GM18861 (cell line): Measurements from ENCODE around the gene LMX1B.
"Not testable (repeated sequence)": the region's sequence is repeated elsewhere in the genome, so short reads cannot be mapped to it uniquely, and the experiment has no call there.

Experiments used
- ATAC-seq: cut with Tn5 transposase; IDR thresholded peaks from one replicate; pipeline ENCODE4 v1.9.1; 2021; ENCODE audit not compliant: unreplicated experiment

Gene LMX1B

GRCh38 chr9:126613651-126614050 is at the start of gene LMX1B:
LMX1B (plus strand) TSS chr9:126613928; CDS start chr9:126614450, 522 bp downstream.
- no peak for ATAC-seq

- no peak for ATAC-seq
These were observed 49.6 kb upstream of the LMX1B start for GRCh38 chr9:126564128-126564527.

- ATAC-seq: no peak
These were observed 49.0 kb upstream of the LMX1B start for GRCh38 chr9:126564716-126565115.

- no peak for ATAC-seq
These were observed 48.2 kb upstream of the LMX1B start for GRCh38 chr9:126565336-126566128.

GRCh38 chr9:126569036-126569435 is 44.7 kb upstream of the LMX1B start:
- ATAC-seq: no peak

GRCh38 chr9:126578029-126578428 is 35.7 kb upstream of the LMX1B start:
- no peak for ATAC-seq

GRCh38 chr9:126580319-126580718 is 33.4 kb upstream of the LMX1B start:
- ATAC-seq: not testable (repeated sequence)

- ATAC-seq: no peak
These were observed 31.8 kb upstream of the LMX1B start for GRCh38 chr9:126581893-126582292.

- ATAC-seq: no peak
These were observed 31.3 kb upstream of the LMX1B start for GRCh38 chr9:126582427-126582826.

GRCh38 chr9:126583144-126583760 is 30.5 kb upstream of the LMX1B start:
- no peak for ATAC-seq

GRCh38 chr9:126584611-126585010 is 29.1 kb upstream of the LMX1B start:
- ATAC-seq: no peak

- ATAC-seq: no peak
These were observed 27.5 kb upstream of the LMX1B start for GRCh38 chr9:126586236-126586635.

GRCh38 chr9:126587187-126588185 is 26.2 kb upstream of the LMX1B start:
- no peak for ATAC-seq

- ATAC-seq: no peak
These were observed 25.1 kb upstream of the LMX1B start for GRCh38 chr9:126588491-126589168.

GRCh38 chr9:126589349-126589748 is 24.4 kb upstream of the LMX1B start:
- ATAC-seq: no peak

GRCh38 chr9:126591083-126591482 is 22.6 kb upstream of the LMX1B start:
- no peak for ATAC-seq

- ATAC-seq: no peak
These were observed 21.8 kb upstream of the LMX1B start for GRCh38 chr9:126591922-126592321.

- ATAC-seq: no peak
These were observed 21.3 kb upstream of the LMX1B start for GRCh38 chr9:126592461-126592860.

GRCh38 chr9:126595982-126596381 is 17.7 kb upstream of the LMX1B start:
- ATAC-seq: no peak

GRCh38 chr9:126599047-126599650 is 14.6 kb upstream of the LMX1B start:
- no peak for ATAC-seq
